HepG2 (cell line): ENCODE data around the gene CLDN9. TPM values are rescaled to one million over a fixed set of nuclear protein-coding genes. Genes with fewer than 3 reads are reported as not detected.

Experiments used
- ASH2L ChIP-seq: fragments of 300-600, 200-600 bp; sonication (generic); IDR thresholded peaks from 2 replicates; pipeline ENCODE4 v1.7.0; 2017; ENCODE audit warnings: low read depth, mild to moderate bottlenecking, moderate library complexity, mixed read lengths, low read length; ENCODE audit not compliant: insufficient read length
- BATF2 ChIP-seq: sonication (generic); formaldehyde crosslinking; IDR thresholded peaks from 2 replicates; pipeline ENCODE4 v1.8.0; 2022; ENCODE audit warnings: mild to moderate bottlenecking, missing genetic modification reagents, moderate library complexity
- ESRRA ChIP-seq: sonication (generic); formaldehyde crosslinking; IDR thresholded peaks from 2 replicates; pipeline ENCODE4 v1.5.1; 2020; ENCODE audit warnings: mild to moderate bottlenecking, low read depth, missing genetic modification reagents
- ETV5 ChIP-seq: IDR thresholded peaks from 2 replicates; pipeline ENCODE4 v1.6.1; 2018; ENCODE audit warnings: missing biosample characterization, missing genetic modification reagents, inconsistent platforms, borderline replicate concordance
- HOXA7 ChIP-seq: sonication (generic); formaldehyde crosslinking; IDR thresholded peaks from 2 replicates; pipeline ENCODE4 v1.8.1; 2022; ENCODE audit warnings: mild to moderate bottlenecking, missing genetic modification reagents, moderate library complexity
- JUNB ChIP-seq: sonication (generic); formaldehyde crosslinking; IDR thresholded peaks from 2 replicates; pipeline ENCODE4 v1.8.0; 2022; ENCODE audit warnings: missing genetic modification reagents, mild to moderate bottlenecking, borderline replicate concordance
- KLF13 ChIP-seq: sonication (generic); formaldehyde crosslinking; IDR thresholded peaks from 2 replicates; pipeline ENCODE4 v1.4.0; 2020; ENCODE audit warnings: mild to moderate bottlenecking, missing genetic modification reagents
- MAF1 ChIP-seq: sonication (generic); formaldehyde crosslinking; IDR thresholded peaks from 2 replicates; pipeline ENCODE4 v1.5.0; 2020; ENCODE audit warnings: missing genetic modification reagents, borderline replicate concordance
- MATR3 ChIP-seq: sonication (generic); formaldehyde crosslinking; IDR thresholded peaks from 2 replicates; pipeline ENCODE4 v1.4.0; 2020; ENCODE audit warnings: missing genetic modification reagents
- MXI1 ChIP-seq: IDR thresholded peaks from 3 replicates; pipeline ENCODE4 v1.6.1; 2012; ENCODE audit warnings: low read depth, low read length, inconsistent platforms, borderline replicate concordance
- NR1H2 ChIP-seq: sonication (generic); formaldehyde crosslinking; IDR thresholded peaks from 2 replicates; pipeline ENCODE4 v1.8.1; 2022; ENCODE audit warnings: low read depth, missing genetic modification reagents, borderline replicate concordance
- PLSCR1 ChIP-seq: sonication (generic); formaldehyde crosslinking; IDR thresholded peaks from 2 replicates; pipeline ENCODE4 v1.5.0; 2020; ENCODE audit warnings: missing genetic modification reagents, mild to moderate bottlenecking, borderline replicate concordance
- POLR2A ChIP-seq, 2 experiments: IDR thresholded peaks; 2 replicates each; pipeline ENCODE4 v1.6.1; 2011; ENCODE audit warnings: low read depth in 2 of 2, low read length in 2 of 2, mild to moderate bottlenecking in 1 of 2, moderate library complexity in 1 of 2; ENCODE audit not compliant: insufficient read depth in 1 of 2
- RARA ChIP-seq: IDR thresholded peaks from 2 replicates; pipeline ENCODE4 v1.6.1; 2016; ENCODE audit warnings: missing genetic modification reagents, missing compliant biosample characterization
- RCOR2 ChIP-seq: IDR thresholded peaks from 2 replicates; pipeline ENCODE4 v1.6.1; 2016; ENCODE audit warnings: missing biosample characterization, missing genetic modification reagents
- REXO4 ChIP-seq: sonication (generic); formaldehyde crosslinking; IDR thresholded peaks from 2 replicates; pipeline ENCODE4 v1.8.0; 2022; ENCODE audit warnings: missing genetic modification reagents, mild to moderate bottlenecking, borderline replicate concordance
- TBX3 ChIP-seq: fragments of 450-650 bp; IDR thresholded peaks from 2 replicates; pipeline ENCODE4 v1.6.1; 2017; ENCODE audit warnings: antibody characterized with exemption, mild to moderate bottlenecking, inconsistent platforms, borderline replicate concordance
- YEATS2 ChIP-seq: sonication (generic); formaldehyde crosslinking; IDR thresholded peaks from 2 replicates; pipeline ENCODE4 v1.4.0; 2020; ENCODE audit warnings: missing genetic modification reagents, borderline replicate concordance
- ZBTB38 ChIP-seq: sonication (generic); formaldehyde crosslinking; IDR thresholded peaks from 2 replicates; pipeline ENCODE4 v1.5.1; 2020; ENCODE audit warnings: mild to moderate bottlenecking, missing genetic modification reagents
- ZC3H4 ChIP-seq: sonication (generic); formaldehyde crosslinking; IDR thresholded peaks from 2 replicates; pipeline ENCODE4 v1.4.0; 2020; ENCODE audit warnings: missing genetic modification reagents, borderline replicate concordance
- ZKSCAN8 ChIP-seq: IDR thresholded peaks from 2 replicates; pipeline ENCODE4 v1.6.1; 2016; ENCODE audit warnings: borderline replicate concordance, missing genetic modification reagents, missing compliant biosample characterization
- ZNF12 ChIP-seq: sonication (generic); formaldehyde crosslinking; IDR thresholded peaks from 2 replicates; pipeline ENCODE4 v1.5.0; 2020; ENCODE audit warnings: missing genetic modification reagents
- ZNF326 ChIP-seq: sonication (generic); formaldehyde crosslinking; IDR thresholded peaks from 2 replicates; pipeline ENCODE4 v1.4.0; 2020; ENCODE audit warnings: missing genetic modification reagents, borderline replicate concordance
- ZNF615 ChIP-seq: sonication (generic); formaldehyde crosslinking; IDR thresholded peaks from 2 replicates; pipeline ENCODE4 v1.5.0; 2020; ENCODE audit warnings: mild to moderate bottlenecking, missing genetic modification reagents, borderline replicate concordance
- ZNF772 ChIP-seq: sonication (generic); formaldehyde crosslinking; IDR thresholded peaks from 2 replicates; pipeline ENCODE4 v1.5.0; 2020; ENCODE audit warnings: mild to moderate bottlenecking, missing genetic modification reagents
- ZNF773 ChIP-seq: sonication (generic); formaldehyde crosslinking; IDR thresholded peaks from 2 replicates; pipeline ENCODE4 v1.4.0; 2020; ENCODE audit warnings: missing genetic modification reagents, borderline replicate concordance
- ZNF776 ChIP-seq: sonication (generic); formaldehyde crosslinking; IDR thresholded peaks from 2 replicates; pipeline ENCODE4 v1.4.0; 2020; ENCODE audit warnings: mild to moderate bottlenecking, missing genetic modification reagents
- ZNF780A ChIP-seq: sonication (generic); formaldehyde crosslinking; IDR thresholded peaks from 2 replicates; pipeline ENCODE4 v1.8.0; 2022; ENCODE audit warnings: mild to moderate bottlenecking, missing genetic modification reagents, moderate library complexity
- polyA plus RNA-seq, 8 experiments: library from polyadenylated mRNA; depleted of rRNA in 3 of 8; stranded (reverse) in 7 of 8; unstranded in 1 of 8; fragments of >200 nt; fragmentation: Illumina TruSeq in 4 of 8; extraction: Trizol in 4 of 8; gene quantifications; 2 replicates each; pipeline versions ENCODE4 v1.2.1 to v1.2.3, GENCODE V29; 2011 to 2016; ENCODE audit warnings: low read depth in 4 of 8, missing spikeins in 1 of 8, mixed read lengths in 1 of 8; ENCODE audit not compliant: insufficient read depth in 1 of 8
- total RNA-seq, 5 experiments: library from RNA; depleted of rRNA; stranded (reverse); fragments of >200 nt; fragmentation: Illumina TruSeq; extraction: Trizol; gene quantifications; 2 replicates each; pipeline ENCODE4 v1.2.3, GENCODE V29; 2016; ENCODE audit warnings: low read depth in 1 of 5
- TF ChIP-seq, protein P1 (sequence below): sonication (generic); formaldehyde crosslinking; IDR thresholded peaks from 2 replicates; pipeline ENCODE4 v1.4.0; 2020; ENCODE audit warnings: missing genetic modification reagents

Gene CLDN9
- total and polyA plus RNA-seq, 2 of the 13 experiments (the other 11 are each of a cell fraction or from before 2014, with no cell fraction given) = 0.15 to 0.26 TPM

GRCh38 chr16:3017794-3018506, 5.2 kb downstream of the CLDN9 start, which contains the start of gene CLDN6 (continued):
- TF ChIP-seq TBX3 (no peak), MAF1 (CRISPR knock-in tag) (no peak), ETV5 (CRISPR knock-in tag) (0 out of 2 replicates have a peak, but pooled peaks have one; percentile 18), REXO4 (no peak), ASH2L (no peak), ZNF772 (CRISPR knock-in tag) (no peak), YEATS2 (no peak), ESRRA (CRISPR knock-in tag) (no peak), ZBTB38 (CRISPR knock-in tag) (peak; percentile 80), HOXA7 (CRISPR knock-in tag) (no peak), POLR2A (IDR thresholded peaks at IDR 0.05; ENCODE audit: insufficient read depth in 1 of 2, low read depth in 2 of 2, low read length in 2 of 2) (no peak), ZC3H4 (CRISPR knock-in tag) (no peak), RCOR2 (CRISPR knock-in tag) (no peak), ZNF326 (no peak), RARA (CRISPR knock-in tag) (no peak), KLF13 (CRISPR knock-in tag) (no peak), ZNF615 (CRISPR knock-in tag) (no peak), ZNF776 (CRISPR knock-in tag) (peak; percentile 26; the same call in 1 of the 2 replicates), NR1H2 (CRISPR knock-in tag) (no peak), ZNF773 (no peak), BATF2 (CRISPR knock-in tag) (no peak), ZNF780A (no peak), ZKSCAN8 (CRISPR knock-in tag) (no peak), MATR3 (no peak), ZNF12 (CRISPR knock-in tag) (no peak), MXI1 (no peak), PLSCR1 (CRISPR knock-in tag) (no peak), JUNB (no peak)
- TF ChIP-seq, protein P1, sequence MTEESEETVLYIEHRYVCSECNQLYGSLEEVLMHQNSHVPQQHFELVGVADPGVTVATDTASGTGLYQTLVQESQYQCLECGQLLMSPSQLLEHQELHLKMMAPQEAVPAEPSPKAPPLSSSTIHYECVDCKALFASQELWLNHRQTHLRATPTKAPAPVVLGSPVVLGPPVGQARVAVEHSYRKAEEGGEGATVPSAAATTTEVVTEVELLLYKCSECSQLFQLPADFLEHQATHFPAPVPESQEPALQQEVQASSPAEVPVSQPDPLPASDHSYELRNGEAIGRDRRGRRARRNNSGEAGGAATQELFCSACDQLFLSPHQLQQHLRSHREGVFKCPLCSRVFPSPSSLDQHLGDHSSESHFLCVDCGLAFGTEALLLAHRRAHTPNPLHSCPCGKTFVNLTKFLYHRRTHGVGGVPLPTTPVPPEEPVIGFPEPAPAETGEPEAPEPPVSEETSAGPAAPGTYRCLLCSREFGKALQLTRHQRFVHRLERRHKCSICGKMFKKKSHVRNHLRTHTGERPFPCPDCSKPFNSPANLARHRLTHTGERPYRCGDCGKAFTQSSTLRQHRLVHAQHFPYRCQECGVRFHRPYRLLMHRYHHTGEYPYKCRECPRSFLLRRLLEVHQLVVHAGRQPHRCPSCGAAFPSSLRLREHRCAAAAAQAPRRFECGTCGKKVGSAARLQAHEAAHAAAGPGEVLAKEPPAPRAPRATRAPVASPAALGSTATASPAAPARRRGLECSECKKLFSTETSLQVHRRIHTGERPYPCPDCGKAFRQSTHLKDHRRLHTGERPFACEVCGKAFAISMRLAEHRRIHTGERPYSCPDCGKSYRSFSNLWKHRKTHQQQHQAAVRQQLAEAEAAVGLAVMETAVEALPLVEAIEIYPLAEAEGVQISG (CRISPR knock-in tag) = peak; percentile 35; the same call in 1 of the 2 replicates
